HG03354 (cell line): ENCODE measurements around the gene CYGB.
"Not testable (repeated sequence)": the region's sequence is repeated elsewhere in the genome, so short reads cannot be mapped to it uniquely, and the experiment has no call there.

Experiments used
- ATAC-seq: cut with Tn5 transposase; IDR thresholded peaks from one replicate; pipeline ENCODE4 v1.9.1; 2021; ENCODE audit warnings: mild to moderate bottlenecking; ENCODE audit not compliant: unreplicated experiment, poor library complexity, severe bottlenecking

The CYGB gene

GRCh38 chr17:76540381-76541300, 3.1 kb upstream of the CYGB start:
- no peak for ATAC-seq

GRCh38 chr17:76539631-76540271, 2.2 kb upstream of the CYGB start, which contains the start of gene PRCD:
TSS of gene PRCD (plus strand) at chr17:76540044. CDS start at chr17:76540142, 98 bp downstream.
- ATAC-seq: no peak

DNA sequence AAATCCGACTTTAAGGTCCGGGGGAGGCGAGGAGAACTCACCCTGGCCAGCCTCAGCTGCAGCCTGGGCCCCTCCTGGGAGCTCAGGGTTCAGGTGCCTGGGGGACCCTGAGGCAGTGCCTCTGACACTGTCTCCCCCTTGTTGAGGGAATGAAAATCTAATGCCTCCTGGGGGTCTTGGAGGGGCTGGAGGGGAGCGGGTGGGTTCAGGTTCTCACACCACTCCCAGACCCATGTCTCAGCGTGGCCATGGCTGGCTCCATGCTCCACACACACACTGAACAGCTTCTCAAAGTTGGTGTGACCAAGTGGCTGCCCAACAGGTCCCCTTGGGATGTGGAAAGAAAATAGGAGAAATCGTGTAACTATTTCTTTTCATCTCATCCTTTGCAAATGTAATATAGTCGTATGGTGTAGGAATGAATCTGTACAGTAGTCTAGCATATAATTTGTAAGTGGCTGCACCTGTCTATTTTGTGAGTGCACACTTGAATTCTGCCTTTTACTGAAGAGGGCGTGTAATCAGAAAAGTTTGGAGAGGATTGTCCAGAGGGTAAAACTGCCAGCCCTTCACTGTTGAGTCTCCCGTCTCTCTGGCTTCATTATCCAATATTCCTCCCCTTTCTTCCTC, 1.5 kb upstream of the CYGB start:
- no peak for ATAC-seq

GRCh38 chr17:76538281-76538931, 897 bp upstream of the CYGB start:
- ATAC-seq: no peak

DNA sequence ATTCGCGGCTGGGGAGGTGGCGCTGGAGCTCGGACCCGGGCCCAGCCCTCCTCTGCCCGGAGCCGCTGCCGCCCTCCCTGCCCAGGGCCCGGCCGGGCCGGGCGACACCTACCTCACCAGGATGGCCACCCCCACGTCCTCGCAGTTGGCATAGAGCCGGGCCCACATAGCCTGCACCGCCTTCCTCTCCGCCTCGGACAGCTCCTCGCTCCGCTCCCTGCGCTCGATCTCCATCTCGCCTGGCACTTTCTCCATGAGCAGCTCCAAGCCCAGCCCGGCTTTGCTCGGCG, 276 bp downstream of the CYGB start:
- no peak for ATAC-seq

DNA sequence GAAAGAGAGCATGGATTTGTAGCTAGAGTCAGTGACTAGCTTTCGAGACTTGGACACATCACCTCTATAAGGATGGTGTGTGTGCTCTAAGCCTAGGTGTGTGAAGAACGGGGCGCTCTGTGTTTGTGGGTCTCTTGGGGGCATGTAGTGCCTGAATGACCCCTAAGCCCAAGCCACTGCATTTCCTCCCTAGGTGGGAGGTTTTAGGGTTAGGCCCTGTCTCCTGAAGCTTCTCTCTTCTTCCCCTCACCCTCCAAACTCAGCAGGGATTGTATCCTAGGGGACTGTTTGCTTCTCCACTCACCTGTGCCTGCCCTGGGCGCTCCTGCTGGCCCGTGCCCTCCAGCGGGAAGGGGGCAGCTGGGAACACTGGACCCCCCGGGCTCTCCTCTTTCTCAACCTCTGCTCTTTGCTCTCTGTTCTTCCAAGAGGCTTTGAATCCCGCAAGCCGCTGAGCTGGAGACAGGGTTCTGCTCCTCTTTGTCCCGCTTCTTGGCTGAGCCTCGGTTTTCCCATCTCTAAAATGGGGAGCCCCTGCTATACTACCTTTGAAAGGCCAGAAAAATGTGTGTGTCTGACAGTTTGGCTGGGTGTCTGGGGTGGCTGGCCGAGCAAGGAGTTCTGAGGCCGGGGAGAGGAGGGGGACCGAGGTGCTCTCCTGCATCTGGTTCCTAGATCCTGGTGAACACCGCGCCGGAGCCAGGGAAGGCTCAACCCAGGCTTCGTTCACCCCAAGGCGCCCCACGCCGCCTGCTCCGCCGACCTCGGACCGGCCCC, 810 bp downstream of the CYGB start:
- no peak for ATAC-seq

GRCh38 chr17:76535788-76536510, 1.6 kb downstream of the CYGB start:
- no peak for ATAC-seq

DNA sequence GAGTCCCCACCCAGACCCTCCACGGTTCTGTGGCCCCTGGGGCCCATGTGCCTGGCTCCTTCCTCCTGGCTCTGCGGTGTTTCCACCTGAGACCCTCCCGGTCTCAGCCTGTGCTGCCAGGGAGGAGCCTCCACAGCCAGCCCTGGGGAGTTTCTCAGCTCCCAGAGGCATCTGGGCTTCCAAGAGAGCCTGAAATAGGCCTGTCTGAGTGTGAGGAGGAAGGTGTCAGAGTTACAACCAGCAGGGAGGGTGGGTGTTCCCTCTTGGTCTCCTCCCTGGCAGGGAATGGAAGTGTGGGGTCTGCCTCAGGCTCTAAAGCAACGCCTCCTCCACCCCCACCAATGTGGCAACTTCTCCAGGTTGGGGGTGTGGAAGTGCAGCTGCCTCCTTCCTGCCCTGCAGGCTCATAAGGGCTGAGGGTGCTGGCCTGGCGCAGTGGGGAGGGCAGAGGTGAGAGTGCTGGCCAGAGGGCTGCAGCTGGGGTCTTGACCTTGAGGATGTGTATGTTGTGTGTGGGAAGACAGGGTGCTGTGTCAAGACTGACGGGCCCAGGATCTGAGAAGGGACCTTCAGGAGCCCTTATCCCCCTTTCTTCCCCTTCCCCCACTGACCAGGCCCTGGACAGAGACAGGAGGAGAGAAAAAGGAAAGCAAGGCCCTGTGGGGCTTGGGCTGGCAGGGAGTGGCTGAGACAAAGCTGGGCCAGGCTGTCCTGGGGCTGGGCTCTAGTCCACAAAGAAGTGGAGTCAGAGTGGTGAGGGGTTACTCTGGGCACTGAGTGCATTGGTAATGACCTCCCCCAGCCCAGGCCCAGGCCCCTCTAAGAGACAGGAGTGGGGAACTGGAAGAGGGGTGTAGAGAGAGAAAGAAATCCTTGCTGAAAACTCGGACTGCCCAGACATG, 2.4 kb downstream of the CYGB start:
- ATAC-seq: no peak

DNA sequence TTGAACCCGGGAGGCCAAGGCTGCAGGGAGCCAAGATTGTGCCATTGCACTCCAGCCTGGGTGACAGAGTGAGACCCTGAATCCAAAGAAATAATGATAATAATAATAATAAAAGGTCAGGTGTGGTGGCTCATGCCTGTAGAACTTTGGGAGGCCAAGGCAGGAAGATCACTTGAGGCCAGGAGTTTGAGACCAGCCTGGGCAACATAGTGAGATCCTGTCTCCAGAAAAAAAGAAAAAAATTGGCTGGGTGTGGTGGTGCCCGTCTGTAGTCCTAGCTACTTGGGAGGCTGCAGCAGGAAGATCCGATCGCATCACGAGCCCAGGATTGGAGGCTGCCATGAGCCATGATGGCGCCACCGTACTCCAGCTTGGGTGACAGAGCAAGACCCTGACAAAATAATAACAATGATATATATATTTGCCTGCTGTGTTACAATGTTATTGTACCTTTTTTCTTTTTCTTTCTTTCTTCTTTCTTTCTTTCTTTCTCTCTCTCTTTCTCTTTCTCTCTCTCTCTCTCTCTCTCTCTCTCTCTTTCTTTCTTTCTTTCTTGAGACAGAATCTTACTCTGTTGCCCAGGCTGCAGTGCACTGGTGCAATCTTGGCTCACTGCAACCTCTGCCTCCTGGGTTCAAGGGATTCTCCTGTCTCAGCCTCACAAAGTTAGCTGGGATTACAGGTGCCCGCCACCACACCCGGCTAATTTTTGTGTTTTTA, 3.7 kb downstream of the CYGB start:
- not testable (repeated sequence) for ATAC-seq

DNA sequence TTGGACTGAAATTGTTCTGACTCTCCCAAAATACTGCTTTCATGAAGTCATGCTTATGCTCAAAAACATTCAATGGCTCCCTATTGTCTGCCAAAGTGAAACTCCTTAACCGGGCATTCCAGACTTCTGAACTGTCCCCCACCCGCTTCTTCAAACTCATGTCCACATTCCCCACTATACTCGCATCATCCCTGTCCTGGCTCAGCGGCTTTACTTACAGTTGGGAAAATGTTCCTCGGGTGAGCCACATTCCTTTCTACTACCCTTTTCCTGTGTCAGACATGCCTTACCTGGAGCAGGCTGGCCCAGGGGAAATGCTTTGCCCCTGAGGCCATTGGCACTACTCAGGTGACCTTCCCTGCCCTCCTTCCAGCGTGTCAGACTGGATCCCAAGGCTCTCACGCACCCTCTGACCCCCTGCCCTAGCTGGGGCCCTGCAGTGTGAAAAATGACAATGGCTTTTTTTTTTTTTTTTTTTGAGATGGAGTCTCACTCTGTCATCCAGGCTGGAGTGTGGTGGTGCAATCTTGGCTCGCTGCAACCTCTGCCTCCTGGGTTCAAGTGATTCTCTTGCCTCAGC, 5.3 kb downstream of the CYGB start:
- ATAC-seq: no peak

DNA sequence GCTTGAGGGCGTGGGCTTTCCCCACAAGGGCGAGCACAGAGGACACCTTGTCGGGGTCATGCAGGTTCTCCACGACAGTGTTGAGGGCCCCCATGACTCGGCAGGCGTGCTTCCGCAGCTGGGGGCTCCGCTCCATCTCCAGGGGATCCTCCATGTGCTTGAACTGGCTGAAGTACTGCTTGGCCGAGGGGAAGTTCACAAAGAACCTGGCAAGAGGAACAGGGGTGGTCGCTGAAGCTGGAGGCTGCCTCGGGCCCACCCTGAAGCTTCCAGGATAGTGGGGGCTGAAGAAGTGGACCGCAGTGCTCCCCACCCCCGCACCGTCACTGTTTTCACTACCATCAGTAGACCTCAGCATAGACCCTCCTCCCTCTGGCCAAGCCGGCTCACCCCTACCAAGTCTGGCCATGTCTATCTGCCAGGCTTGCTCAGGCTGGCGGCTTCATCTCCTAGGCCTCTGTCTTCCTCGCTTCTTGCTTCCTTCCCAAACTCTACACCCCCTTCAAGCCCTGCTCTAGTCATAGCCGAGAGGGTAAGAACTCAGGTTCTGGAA, 5.9 kb downstream of the CYGB start:
- ATAC-seq: no peak

DNA sequence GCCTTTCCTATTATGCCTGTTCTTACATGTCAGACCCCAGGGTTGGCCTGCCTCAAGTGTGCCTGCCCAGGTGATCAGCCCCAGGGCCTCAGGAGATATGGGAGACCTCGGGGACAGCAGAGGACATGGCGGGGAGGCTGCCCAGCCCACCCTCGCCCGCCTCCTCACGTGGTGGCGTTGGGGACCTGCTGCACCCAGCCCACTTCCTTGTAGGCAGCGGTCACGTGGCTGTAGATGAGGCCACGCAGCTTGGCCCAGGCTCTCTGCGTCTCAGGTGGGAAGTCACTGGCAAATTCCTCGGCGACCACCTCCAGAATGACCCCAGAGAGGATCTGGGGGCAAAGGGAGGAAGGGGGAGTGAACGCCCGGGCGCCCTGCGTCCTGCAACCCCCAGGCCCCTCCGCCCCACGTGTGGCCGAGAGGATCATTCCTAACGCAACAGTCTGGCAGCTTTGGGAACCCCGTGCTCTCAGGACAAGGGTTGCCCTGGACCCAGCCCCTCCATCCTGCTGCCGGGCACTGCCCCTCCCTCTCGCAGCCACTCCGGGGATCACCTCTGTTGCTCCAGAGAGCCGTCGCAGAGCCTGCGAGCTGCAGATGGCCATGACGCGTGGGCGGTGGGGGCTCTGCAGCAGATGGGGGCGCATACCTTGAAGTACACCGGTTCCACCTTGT, 6.6 kb downstream of the CYGB start:
- no peak for ATAC-seq

DNA sequence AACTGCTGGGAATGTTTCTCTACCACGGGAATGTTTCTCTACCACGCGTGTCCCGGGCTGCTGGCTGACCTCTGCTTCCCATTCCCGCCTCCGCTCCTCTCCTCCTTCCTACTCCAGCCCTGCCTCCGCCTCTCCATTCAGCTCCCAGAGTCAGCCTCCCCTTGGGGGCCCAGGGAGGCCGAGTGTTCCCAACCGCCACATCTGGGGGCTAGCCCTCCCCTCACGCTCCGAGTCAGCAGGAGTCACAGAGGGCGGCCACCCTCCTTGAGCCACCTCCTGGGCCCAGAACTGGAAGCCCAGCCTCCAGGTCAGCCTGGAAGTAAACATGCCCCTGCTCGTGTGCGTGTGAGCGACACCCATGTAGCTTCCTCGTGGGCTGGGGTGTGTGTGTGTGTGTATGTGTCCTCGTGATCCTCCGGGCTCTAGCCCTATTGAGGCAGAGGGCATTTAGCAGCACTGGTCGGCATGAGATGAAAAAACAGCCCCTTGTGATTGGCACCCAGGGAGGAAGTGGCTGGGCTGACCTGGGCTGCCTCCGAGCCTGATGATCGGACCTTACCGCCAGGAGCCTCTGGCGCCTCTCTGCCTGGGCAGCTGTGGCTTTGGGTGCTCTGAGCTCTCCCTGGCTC, 7.3 kb downstream of the CYGB start:
- ATAC-seq: no peak

DNA sequence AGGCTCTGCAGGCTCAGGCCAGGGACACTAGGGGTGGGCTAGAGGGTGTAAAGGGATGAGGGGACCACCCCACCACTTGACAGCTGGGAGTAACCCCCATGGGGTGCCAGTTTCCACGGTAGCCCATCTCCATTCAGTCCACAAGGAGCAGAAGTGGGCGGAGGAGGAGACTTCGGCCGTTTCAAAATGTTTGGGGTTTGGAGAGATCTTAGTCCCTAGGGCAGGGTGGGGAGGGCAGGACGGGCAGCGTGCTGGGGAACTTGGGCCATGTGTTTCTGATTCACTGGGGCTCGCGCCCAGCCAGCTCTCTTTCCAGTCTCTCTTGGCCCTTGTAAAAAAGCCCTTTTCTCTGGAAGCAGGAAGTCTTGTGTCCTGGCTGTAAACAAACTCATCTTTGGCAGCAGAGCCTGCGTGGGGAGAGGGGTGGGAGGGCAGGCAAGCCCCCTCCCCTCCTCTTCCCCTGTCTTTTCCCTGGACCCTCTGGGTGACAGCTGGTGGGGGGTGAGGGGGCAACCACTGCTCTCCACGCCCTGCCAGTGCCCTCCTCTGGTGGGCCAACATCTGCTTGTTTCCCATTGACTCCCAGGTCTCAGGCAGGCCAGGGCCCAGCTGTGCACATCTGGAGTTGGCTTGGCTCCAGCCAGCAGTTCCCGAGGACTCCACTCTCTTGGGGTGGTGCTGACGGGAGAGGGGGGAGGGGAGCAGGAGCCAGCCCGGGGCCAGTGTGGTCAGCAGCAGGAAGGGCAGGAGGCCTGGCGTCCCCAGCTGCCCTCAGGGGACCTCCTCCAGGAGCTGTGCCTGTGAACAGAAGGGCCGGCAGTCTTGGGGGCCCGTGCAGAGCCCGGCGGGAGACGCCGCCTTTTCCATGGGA, 8.1 kb downstream of the CYGB start:
- ATAC-seq: no peak
